ENCODE data around the gene CLCN2. TPM values are rescaled to one million over a fixed set of nuclear protein-coding genes. Genes with fewer than 3 reads are reported as not detected.

CLCN2 gene
- total RNA-seq, 1 donor, result 0.63 TPM

- Histone ChIP-seq H3K4me1 (ENCODE audit: insufficient read depth, low read length) (no peaks in the 10 kb centered on the region), H3K4me3 (ENCODE audit: low read length) (no peak overlapping the region), H3K9me3 (ENCODE audit: low read depth, low read length) (no peaks in the 10 kb centered on the region), H3K27me3 (ENCODE audit: insufficient read depth, low read length) (peaks cover 10% of the 10 kb centered on the region)
These were observed 11.5 kb upstream of the CLCN2 start for GRCh38 chr3:184372911-184373310.

GRCh38 chr3:184372296-184372821 lies 11.0 kb upstream of the CLCN2 start:
- Histone ChIP-seq H3K27me3 (ENCODE audit: insufficient read depth, low read length) (peaks cover 5% of the 10 kb centered on the region), H3K9me3 (ENCODE audit: low read depth, low read length) (no peaks in the 10 kb centered on the region), H3K4me3 (ENCODE audit: low read length) (no peak overlapping the region), H3K4me1 (ENCODE audit: insufficient read depth, low read length) (no peaks in the 10 kb centered on the region)

- Histone ChIP-seq H3K9me3 (ENCODE audit: low read depth, low read length) (no peaks in the 10 kb centered on the region), H3K27me3 (ENCODE audit: insufficient read depth, low read length) (peaks cover 3% of the 10 kb centered on the region), H3K4me3 (ENCODE audit: low read length) (no peak overlapping the region), H3K4me1 (ENCODE audit: insufficient read depth, low read length) (no peaks in the 10 kb centered on the region)
These were observed 10.2 kb upstream of the CLCN2 start for GRCh38 chr3:184371570-184372018.

GRCh38 chr3:184368586-184369183 lies 7.3 kb upstream of the CLCN2 start:
- Histone ChIP-seq H3K4me3 (ENCODE audit: low read length) (no peak overlapping the region), H3K4me1 (ENCODE audit: insufficient read depth, low read length) (peaks cover 11% of the 10 kb centered on the region), H3K27me3 (ENCODE audit: insufficient read depth, low read length) (no peaks in the 10 kb centered on the region), H3K9me3 (ENCODE audit: low read depth, low read length) (no peaks in the 10 kb centered on the region)

GRCh38 chr3:184368116-184368515 lies 6.7 kb upstream of the CLCN2 start:
- Histone ChIP-seq H3K4me1 (ENCODE audit: insufficient read depth, low read length) (peaks cover 15% of the 10 kb centered on the region), H3K9me3 (ENCODE audit: low read depth, low read length) (no peaks in the 10 kb centered on the region), H3K27me3 (ENCODE audit: insufficient read depth, low read length) (no peaks in the 10 kb centered on the region), H3K4me3 (ENCODE audit: low read length) (no peak overlapping the region)

- Histone ChIP-seq H3K4me1 (ENCODE audit: insufficient read depth, low read length) (peaks cover 15% of the 10 kb centered on the region), H3K4me3 (ENCODE audit: low read length) (no peak overlapping the region), H3K9me3 (ENCODE audit: low read depth, low read length) (no peaks in the 10 kb centered on the region), H3K27me3 (ENCODE audit: insufficient read depth, low read length) (no peaks in the 10 kb centered on the region)
These were observed 5.3 kb upstream of the CLCN2 start for GRCh38 chr3:184366619-184367289.

GRCh38 chr3:184362668-184363546 lies 1.5 kb upstream of the CLCN2 start:
- Histone ChIP-seq H3K9me3 (ENCODE audit: low read depth, low read length) (no peaks in the 10 kb centered on the region), H3K27me3 (ENCODE audit: insufficient read depth, low read length) (no peaks in the 10 kb centered on the region), H3K4me3 (ENCODE audit: low read length) (peak overlapping the region; percentile 54), H3K4me1 (ENCODE audit: insufficient read depth, low read length) (peaks cover 22% of the 10 kb centered on the region)

- Histone ChIP-seq H3K27me3 (ENCODE audit: insufficient read depth, low read length) (no peaks in the 10 kb centered on the region), H3K4me1 (ENCODE audit: insufficient read depth, low read length) (peaks cover 22% of the 10 kb centered on the region), H3K4me3 (ENCODE audit: low read length) (peak overlapping the region; percentile 54)
These were observed 695 bp upstream of the CLCN2 start for GRCh38 chr3:184361932-184362667.

GRCh38 chr3:184360929-184361531 lies 375 bp downstream of the CLCN2 start:
- Histone ChIP-seq H3K4me1 (ENCODE audit: insufficient read depth, low read length) (peaks cover 22% of the 10 kb centered on the region), H3K4me3 (ENCODE audit: low read length) (peak overlapping the region; percentile 54), H3K9me3 (ENCODE audit: low read depth, low read length) (no peaks in the 10 kb centered on the region), H3K27me3 (ENCODE audit: insufficient read depth, low read length) (no peaks in the 10 kb centered on the region)

More at GRCh38 chr3:184361932-184362667, 695 bp upstream of the CLCN2 start:
- H3K9me3 ChIP-seq (ENCODE audit: low read depth, low read length), result no peaks in the 10 kb centered on the region

GRCh38 chr3:184360070-184360928 lies 1.1 kb downstream of the CLCN2 start:
- Histone ChIP-seq H3K27me3 (ENCODE audit: insufficient read depth, low read length) (no peaks in the 10 kb centered on the region), H3K4me1 (ENCODE audit: insufficient read depth, low read length) (peaks cover 22% of the 10 kb centered on the region), H3K9me3 (ENCODE audit: low read depth, low read length) (no peaks in the 10 kb centered on the region), H3K4me3 (ENCODE audit: low read length) (no peak overlapping the region)

GRCh38 chr3:184359610-184360009 lies 1.8 kb downstream of the CLCN2 start:
- Histone ChIP-seq H3K4me1 (ENCODE audit: insufficient read depth, low read length) (peaks cover 20% of the 10 kb centered on the region), H3K27me3 (ENCODE audit: insufficient read depth, low read length) (no peaks in the 10 kb centered on the region), H3K4me3 (ENCODE audit: low read length) (no peak overlapping the region), H3K9me3 (ENCODE audit: low read depth, low read length) (no peaks in the 10 kb centered on the region)

GRCh38 chr3:184358921-184359350 lies 2.5 kb downstream of the CLCN2 start:
- no peak overlapping the region for H3K4me3 ChIP-seq (ENCODE audit: low read length)
- H3K27me3 ChIP-seq (ENCODE audit: insufficient read depth, low read length), result no peaks in the 10 kb centered on the region
- no peaks in the 10 kb centered on the region for H3K9me3 ChIP-seq (ENCODE audit: low read depth, low read length)
- peaks cover 17% of the 10 kb centered on the region for H3K4me1 ChIP-seq (ENCODE audit: insufficient read depth, low read length)

GRCh38 chr3:184358124-184358767 lies 3.2 kb downstream of the CLCN2 start:
- Histone ChIP-seq H3K4me1 (ENCODE audit: insufficient read depth, low read length) (peaks cover 12% of the 10 kb centered on the region), H3K9me3 (ENCODE audit: low read depth, low read length) (no peaks in the 10 kb centered on the region), H3K27me3 (ENCODE audit: insufficient read depth, low read length) (no peaks in the 10 kb centered on the region), H3K4me3 (ENCODE audit: low read length) (no peak overlapping the region)

Data from mononuclear cell (primary cell).